ENCODE results near the gene MAP2K5. TPM values are rescaled to one million over a fixed set of nuclear protein-coding genes. Genes with fewer than 3 reads are reported as not detected.

The MAP2K5 gene
- polyA plus RNA-seq (ENCODE audit: insufficient read length) = 23.6 TPM
- long read RNA-seq, donor 1, partial matches to known transcripts = 0 of 3 reads
- long read RNA-seq, donor 1, other reads (novel, unspliced or antisense) = 0 of 3 reads
- long read RNA-seq, donor 2, partial matches to known transcripts = 0 of 2 reads
- long read RNA-seq, donor 2, other reads (novel, unspliced or antisense) = 0 of 2 reads
- long read RNA-seq, donor 3, transcript MAP2K5-201 (22 exons, 2,347 nt) = major isoform, 5 of 5 reads
- long read RNA-seq, donor 3, partial matches to known transcripts = 0 of 5 reads
- long read RNA-seq, donor 3, other reads (novel, unspliced or antisense) = 0 of 5 reads
- long read RNA-seq, donor 4 = 0 reads
- long read RNA-seq, donor 5, partial matches to known transcripts = 5 of 8 reads
- long read RNA-seq, donor 5, other reads (novel, unspliced or antisense) = 0 of 8 reads
- long read RNA-seq, donor 6, partial matches to known transcripts = 0 of 1 reads
- long read RNA-seq, donor 6, other reads (novel, unspliced or antisense) = 0 of 1 reads
- long read RNA-seq, donor 7, partial matches to known transcripts = 0 of 3 reads
- long read RNA-seq, donor 7, other reads (novel, unspliced or antisense) = 0 of 3 reads
- long read RNA-seq, donor 8, partial matches to known transcripts = 0 of 2 reads
- long read RNA-seq, donor 8, other reads (novel, unspliced or antisense) = 0 of 2 reads

DNA sequence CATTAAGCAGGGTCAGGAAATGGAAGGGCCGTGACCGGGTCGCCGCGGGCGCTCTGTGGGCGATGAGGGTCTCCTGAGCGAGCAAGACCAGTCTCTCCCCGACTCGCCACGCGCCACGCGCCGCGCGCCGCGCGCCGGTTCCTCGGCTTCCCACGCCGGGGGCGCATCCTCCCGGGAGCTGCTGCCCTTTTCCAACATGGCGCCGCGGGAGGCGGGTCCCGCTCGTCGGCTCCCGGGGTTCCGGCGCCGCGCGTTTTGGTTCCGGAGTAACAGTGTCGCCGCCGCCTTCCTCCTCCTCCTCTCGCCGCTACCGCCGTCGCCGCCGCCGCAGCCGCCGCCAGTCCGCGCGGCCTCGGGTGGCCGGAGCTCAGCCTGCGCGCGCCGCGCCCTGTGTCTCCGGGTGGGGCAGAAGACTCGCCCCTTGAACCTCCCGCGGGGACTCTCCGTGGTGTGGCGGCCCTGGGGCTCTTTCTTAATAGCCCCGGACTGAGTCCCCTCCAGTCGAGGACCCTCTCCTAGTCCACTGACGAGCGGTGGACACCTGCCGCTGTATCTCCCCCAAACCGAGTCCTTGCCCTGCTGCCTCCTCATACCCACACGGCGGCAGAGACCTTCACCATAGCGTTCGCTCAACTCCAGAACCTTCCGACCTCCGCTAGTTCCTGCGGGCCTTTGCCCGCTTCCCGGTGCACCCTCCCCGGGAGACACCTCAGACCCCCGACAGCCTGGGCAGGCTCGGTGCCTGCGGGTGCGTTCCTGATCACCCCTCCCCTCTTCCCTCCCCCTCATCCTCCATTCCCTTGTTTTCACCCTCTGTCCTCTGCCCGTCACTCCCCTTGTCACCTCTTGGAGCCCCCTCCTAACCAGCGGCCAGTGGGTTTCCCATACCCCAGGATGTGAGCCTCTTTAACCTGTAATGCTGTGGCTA, at the start of gene MAP2K5:
Gene MAP2K5 (plus strand): TSS at position 284 of the 928 bp plus-strand sequence. CDS start 633 bp downstream, at position 917.
- peak; percentile 78 for DNase-seq

DNA sequence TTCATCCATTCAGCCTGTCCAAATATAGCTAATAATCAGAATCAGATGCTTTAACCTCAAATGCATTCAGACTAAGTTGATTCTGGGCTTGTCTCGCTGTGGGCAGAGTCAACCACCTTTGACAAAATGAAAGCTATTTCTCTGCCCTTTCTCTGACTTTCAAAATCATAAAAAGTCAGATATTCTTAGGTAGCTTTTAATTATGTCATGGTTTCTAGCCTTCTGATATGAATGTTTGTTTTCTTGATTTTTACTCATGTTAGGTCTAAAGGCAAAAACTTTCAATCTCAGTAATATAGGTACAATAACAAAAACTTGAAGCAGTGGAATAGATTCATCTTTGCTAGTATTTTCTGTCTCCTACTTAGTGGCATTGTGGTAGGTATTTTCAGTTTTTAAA, 46.9 kb upstream of the MAP2K5 start:
- no peak for DNase-seq

DNA sequence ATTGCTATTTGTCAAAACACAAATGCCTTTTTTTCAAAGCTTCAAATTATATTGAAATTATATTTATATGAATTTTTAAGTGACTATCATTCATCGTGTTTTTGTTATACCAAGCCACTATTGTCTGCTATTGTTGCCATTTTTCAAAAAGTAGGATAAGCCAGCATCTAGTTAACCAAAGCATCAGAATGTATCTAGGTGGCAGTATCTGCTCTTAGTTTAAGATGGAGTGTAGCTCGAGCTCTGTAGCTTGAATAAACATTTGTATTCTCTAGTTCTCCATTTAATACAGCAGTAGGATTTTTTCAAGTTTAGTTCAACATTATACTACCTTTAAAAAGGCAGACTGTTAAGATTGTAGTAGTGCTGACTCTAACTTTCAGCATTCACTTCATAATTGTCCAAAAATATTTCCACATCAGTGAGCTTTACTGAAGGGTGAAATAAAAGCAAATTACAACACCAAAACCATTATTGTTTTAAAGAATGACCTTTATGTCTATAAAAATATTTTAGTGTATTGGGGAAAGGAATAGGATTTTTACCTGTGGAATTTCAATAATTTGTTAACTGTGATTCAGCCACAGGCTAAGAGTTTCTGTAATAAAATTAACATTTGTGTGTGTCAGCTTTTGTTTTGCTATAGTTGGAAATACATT, 41.2 kb upstream of the MAP2K5 start:
- peak; percentile 34 for DNase-seq

DNA sequence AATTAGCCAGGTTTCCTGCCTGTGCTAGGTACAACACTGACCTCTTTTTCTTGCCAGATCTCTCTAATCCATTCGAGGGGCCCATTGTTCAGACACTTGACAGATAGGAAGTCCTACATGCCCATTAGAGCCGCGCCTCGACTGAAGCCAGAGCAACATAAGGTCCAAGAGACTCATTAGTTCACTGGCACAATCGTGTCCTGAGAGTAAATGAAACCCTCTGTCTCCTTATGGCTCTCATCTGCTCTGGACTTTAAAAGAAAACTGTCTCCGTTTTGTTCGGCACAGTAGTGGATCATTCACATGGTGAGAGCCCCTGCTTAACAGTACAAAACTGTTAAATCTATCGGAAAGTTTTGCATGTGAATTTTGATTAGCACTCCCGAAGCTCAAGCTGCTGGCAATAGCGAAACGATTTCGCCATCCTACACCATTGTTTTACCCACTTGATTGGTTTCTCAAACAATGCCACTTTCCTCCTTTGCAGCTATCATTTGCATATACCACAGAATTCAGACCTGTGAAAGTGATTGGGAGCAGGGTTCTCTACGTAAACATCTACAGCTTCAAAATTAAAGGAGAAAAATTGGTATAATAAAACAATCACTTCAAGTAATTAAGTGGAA, 40.6 kb upstream of the MAP2K5 start:
- no peak for DNase-seq

DNA sequence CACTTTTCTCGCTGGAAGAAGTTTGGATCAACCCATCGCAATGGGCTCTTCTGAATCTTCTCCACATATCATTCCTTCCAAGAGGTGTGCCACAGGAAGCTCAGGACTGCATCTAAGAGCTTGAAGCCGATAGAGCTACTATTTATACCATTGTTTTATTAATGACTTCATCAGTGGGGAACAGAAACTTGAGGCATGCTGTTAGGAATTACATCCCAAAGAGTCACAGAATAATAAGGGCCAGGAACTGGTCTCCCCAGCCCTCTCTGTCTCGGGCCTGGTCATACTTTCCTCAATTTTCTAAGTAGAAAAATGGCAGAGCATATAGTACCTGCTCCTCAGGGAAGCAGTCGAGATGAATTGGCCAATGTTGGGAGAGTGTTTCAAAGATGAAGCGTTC, 38.4 kb upstream of the MAP2K5 start:
- DNase-seq = no peak

DNA sequence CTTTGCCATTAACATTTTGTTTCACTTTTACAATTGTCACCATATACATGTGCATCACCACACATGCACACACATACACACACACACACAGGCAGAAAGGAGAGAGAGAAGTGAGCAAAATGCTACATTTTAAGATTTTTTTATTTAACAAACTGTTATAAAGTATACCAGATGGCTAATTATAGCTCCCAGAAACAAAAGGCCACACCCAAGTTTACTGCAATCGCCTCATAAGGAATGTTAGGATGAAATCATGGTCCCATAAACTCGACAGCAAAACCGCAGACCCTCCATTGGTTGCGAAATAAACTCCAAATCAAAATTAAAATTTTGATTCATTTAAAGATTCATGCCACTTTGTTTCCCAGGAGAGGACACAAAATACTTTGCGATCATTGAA, 37.7 kb upstream of the MAP2K5 start:
- DNase-seq = no peak

DNA sequence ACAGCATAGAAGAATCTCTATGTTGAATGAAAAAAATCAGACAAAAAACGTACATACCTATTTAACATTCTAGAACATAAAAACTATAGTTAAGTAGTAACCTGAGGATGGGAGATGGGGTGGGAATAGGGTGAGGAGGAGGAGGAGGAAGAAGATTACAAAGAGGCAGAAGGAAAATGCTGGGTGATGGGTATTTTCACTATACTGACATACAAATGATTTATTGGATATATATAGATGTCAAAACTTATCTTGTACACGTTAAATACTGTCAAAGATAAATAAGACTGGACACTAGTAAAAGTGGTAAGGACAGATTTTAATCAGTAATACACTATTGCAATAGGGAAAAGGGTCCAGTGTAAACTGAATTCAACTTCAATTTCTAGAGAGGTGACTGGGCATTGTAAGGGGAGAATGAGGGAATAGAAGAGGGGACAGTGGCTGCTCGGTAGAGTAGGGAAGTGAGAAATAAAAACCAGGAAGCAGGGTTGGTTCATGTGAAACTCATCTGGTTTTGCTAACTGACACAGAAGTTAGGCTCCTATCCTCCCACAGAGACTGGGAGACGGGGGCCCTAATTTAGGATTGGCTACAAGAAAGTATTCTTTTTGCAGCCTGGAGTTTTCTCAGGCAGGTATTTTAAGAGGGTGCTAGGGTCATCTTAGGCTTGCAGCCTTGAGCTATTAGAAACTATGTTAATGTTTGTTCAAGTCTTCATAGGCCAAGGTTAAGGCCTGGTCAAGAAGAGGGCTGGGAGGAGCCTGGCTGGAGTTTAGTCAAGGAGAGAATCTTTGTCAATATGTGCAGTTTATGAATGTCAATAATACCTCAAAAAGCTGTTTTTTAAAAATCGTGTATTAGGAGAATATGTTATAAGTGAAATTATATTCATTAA, 36.6 kb upstream of the MAP2K5 start:
- no peak for DNase-seq

DNA sequence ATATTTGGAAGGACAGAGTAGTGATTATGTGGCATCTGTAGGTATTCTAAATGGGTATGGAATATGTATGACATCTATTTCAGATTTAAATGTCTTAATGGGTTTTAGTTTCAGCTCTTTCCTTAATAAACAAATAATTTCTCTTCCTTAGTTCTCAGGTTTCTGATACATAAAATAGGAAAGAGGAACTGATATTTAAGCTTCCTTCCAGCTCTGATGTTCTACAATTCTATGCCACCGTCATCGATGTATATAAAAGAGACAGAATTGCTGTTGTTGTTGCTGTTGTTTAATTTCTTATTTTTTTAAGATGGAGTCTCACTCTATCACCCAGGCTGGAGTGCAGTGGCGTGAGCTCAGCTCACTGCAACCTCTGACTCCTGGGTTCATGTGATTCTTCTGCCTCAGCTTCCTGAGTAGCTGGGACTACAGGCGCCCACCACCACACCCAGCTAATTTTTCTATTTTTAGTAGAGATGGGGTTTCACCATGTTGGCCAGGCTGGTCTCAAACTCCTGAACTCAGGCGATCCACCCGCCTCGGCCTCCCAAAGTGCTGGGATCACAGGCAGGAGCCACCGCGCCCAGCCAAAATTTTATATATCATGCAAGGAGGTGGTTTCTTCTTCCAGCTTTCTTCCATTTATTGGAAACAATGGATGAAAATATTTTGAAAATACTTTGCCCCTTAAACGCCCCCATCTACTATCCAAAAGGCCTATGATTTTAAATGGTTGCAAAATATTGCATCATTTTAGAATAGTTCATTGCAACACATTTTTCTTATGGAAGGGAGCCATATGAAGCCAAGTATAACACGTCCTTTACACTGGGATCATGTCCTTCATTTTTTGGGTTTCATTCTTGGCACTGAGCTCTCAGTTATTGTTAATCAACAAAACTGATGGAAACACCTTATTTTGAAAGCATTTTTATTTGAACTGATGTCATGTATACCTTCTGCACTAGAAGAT, 35.4 kb upstream of the MAP2K5 start:
- no peak for DNase-seq

DNA sequence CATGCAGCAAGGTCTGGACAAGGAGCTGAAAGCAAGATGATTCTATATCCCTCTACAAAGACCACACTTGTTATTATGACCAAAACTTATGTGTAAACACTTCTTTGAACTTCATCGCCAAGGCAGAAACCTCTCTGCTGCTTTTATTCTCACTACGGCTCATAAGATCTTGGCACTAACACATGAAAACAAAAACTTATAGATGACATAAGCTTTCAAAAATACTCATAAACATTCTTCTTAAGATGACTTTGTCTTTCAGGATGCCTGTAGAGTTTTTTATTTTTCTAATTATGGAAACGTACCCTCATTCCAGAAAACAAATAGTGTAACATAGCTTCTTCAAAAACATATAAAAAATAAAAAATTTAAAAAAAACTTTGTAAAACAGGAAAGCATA, 34.1 kb upstream of the MAP2K5 start:
- DNase-seq = no peak

DNA sequence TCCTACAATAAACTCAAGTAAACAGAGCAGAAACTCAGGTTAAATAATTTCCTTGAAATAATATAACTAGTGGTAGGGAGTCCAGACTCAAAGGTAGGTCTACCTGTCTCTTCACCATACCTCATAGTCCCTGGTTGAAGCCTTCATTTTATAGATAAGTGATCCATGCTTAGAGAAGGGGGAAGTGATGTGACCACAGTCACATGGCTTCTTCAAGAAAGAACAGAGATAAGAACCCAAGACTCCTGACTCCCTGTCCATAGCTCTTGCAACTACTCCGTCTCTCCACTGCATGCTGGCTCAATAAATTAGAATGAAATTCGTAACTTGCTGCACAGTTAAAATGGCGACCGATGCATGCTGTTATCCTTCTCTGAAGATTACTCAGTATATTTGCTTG, 32.6 kb upstream of the MAP2K5 start:
- DNase-seq = no peak

DNA sequence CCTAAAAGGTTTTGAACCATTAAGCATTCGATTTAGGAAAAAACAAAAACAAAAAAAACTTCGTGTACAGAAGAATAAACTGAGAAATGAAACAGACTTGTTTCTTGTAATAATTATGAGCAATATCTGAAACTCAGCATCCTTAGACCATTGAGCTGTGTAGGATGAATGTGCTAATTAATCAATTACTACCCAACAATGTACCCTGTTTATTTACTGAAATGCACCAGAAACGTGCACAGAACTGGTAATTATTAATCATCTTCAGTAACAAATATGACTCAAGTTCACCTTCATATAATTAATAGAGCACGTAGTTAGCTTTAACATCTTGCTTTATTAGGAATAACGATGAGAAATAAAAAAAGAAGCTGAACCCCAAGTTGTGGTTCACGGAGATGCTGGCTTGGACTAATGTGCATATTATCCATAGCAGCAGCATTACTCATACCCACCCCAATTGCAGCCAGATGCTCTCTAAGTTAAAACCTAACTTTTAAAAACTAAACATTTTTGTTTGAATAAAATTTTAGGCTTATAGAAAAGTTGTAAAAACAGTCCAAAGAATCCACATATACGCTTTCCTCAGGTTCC, 31.8 kb upstream of the MAP2K5 start:
- no peak for DNase-seq

DNA sequence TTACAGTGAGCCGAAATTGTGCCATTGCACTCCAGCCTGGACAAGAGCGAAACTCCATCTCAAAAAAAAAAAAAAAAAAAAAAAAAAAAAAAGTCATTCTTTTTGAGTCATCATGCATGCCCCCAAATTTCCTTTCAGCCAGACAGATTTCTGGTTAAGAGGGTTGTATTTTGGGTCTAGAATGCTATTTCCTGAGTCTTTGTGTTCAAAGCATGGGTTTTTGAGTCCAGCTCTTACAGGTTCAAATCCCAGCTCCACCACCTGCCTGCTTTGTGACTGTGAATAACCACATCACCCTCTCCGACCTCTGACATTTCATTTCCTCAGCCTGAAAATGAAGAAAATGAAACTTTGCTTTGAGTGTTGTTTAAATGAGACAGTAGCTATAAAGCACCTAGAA, 30.9 kb upstream of the MAP2K5 start:
- DNase-seq = no peak

DNA sequence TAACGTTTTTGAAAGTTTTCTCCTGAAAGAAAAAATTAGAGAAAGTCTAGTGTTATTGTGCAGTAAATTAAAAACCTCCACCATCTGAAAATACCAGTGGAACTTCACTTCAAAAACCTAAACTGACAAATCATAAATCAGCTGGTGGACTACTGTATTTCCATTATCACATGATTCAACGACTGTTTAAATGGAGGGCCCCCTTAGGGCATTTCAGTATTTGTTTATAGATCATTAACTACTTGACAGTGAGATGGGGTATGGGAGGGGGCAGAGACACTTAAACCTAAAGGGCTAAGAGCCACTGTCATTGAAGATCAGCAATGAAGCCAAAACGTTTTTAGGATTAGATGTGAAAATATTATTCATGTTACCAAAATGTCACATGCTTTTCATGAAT, 30.4 kb upstream of the MAP2K5 start:
- no peak for DNase-seq

DNA sequence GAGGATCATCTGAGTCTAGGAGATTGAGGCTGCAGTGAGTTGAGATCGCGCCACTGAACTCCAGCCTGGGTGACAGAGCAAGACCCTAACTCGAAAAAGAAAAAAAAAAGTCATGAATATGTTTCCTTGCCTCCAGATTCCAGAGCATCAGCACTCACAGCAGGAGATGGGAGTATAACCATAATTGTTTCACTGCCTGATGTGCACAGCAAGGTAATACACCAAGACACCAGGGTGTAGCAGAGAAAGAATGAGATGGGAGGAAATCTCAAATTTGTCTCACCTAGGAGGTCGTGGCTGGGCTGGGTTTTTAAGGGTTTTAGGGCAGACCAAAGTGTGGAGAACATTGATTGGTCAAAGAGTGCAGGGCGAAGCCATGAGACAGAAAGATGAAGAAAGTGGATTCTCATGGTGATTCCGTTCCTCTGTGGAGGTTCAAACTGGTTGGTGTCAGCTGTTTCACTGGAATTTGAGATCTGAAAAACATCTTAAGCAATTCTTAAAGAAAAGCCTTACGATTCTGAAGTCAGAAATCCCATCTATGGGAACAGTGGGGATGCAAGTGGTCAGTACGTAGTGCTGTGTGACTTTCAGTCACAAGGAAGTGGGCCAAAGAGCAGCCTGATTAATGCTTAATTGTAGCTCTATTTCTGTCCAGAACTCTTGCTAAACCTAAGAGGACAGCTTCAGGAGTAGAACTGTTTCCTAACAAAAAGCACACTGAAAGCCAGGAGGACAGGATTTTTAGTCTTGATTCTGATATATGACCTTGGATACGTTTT, 29.4 kb upstream of the MAP2K5 start:
- no peak for DNase-seq

DNA sequence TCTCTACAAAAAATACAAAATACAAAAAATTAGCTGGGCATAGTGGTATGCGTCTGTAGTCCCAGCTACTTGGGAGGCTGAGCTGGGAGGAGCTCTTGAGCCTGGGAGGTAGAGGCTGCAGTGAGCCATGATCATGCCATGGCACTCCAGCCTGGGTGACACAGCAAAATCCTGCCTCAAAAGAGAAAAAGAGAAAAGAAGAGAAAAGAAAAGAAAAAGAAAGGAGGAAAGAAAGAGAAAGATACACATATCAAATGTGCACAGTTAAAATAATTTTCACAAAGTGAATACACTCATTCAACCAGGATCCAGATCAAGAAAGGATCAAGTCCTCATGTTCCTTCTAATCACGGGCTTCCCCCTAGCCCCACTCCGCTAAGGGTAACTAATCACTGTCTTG, 27.4 kb upstream of the MAP2K5 start:
- DNase-seq = no peak

DNA sequence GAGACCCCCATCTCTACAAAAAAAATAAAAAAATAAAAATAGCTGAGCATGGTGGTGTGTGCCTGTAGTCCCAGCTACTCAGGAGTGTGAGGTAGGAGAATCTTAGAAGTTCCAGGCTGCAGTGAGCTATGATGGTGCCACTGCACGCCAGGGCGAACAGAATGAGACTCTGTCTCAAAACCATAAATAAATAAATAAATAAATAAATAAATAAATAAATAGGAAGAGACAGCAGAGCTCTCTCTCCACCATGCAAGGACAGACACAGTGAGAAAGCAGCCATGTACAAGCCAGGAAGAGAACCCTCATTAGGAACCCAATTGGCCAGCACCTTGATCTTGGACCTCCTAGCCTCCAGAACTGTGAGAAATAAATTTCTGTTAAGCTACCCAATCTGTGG, 26.9 kb upstream of the MAP2K5 start:
- no peak for DNase-seq

DNA sequence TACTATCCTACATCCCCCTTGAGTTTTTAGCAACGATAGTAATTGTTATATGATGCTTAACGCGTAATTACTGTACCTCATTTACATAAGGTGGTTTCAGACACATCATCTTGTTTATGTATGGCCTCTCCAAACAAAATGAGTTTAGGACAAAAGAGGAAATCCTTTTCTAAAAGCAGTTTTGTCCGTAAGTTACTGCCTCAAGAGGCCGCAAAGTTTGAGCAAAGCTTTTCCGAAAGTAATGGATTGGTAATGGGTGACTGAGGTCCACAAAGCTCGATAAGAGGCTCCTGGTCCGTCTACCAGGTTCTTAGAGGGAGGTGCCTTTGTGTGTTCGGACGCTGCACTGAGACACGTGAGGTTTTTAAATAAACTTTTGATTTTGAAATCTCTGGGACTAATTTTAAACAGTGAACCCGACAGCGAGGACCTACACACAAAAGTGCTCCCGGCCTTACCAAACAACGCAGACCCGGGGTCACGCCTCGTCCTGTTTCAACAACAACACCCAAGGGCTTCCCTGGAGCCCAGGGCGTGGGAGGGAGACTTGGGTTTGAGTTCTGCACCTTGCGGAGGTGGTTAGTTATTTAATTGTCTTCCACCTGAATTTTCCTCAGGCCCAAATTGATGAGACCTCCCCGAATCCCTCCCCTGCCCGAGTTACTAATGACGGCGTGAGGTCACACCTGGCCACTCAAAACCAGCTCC, 22.0 kb upstream of the MAP2K5 start:
- DNase-seq = peak; percentile 27
